Right ventricle myocardium inferior (tissue), 1 donor: ENCODE data around the gene OR6K6. TPM values are rescaled to one million over a fixed set of nuclear protein-coding genes. Genes with fewer than 3 reads are reported as not detected.

Experiments
- ATAC-seq: fragments of 200-7000 bp; cut with Tn5 transposase; one replicate; pipeline ENCODE4 v1.9.1; 2020; ENCODE audit warnings: mild to moderate bottlenecking, moderate library complexity
- DNase-seq: peaks from one replicate; pipeline ENCODE4 v3.0.0; 2021; ENCODE audit errors: missing footprints
- intact Hi-C: fragments of 100-400 bp; cut with DNase I; formaldehyde crosslinking; loops from one replicate; pipeline ENCODE4 v1.11.0; 2022
- total RNA-seq: library from RNA; stranded (reverse); fragmentation: NEBNext Ultra II Directional; extraction: Animal tissue kit (Norgen Biotek cat#: 25700); gene quantifications from one replicate; pipeline ENCODE4 v1.2.1, GENCODE V29; 2021
- donor health status: DM: no; HTN: yes; CAD: no; lungs with severe emphysema.

The OR6K6 gene
- total RNA-seq, 1 donor from 2014 or later: not detected

DNA sequence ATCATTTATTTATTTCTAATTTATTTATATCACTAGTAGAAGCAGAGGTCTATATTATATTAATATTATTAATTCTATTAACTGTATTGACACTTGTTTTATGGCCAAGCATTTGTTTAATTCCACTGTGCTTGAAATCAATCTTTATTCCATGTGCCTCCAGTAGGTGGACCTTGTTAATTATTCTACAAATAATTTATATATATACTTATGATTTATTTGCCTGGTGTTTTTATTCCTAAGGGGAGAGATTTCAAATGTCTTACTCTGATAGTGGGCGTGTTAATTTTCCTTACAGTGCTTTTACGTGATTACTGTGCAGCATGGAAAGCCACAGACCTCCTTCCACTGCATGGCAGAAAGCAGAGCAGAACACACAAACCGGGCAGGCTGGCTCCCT lies 44.0 kb downstream of the OR6K6 start:
- intact Hi-C loops: no loop called here
- no peak for ATAC-seq
- DNase-seq: no peak

- DNase-seq (no peak), ATAC-seq (no peak)
- intact Hi-C loops: no loop called here
Observed at GRCh38 chr1:158799689-158800088, 45.2 kb downstream of the OR6K6 start.

DNA sequence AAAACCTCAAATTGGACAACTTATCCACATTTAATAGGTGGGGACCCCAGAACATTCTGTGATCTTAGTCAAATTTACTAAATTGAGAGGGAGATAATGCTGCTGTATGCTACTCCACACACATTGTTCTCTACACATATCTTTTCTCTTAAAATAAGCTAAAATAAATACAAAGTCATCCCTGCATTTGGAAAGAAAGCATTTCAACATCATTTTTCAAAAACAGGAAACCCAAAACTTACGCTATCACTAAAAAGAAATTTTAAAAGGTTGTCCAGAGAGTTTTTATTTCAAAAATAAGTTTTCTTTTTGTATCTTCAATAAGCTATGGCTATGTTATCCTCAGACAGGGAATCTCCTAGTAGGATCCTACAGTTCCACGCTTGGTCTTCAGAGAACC lies 46.0 kb downstream of the OR6K6 start:
- ATAC-seq: no peak

DNA sequence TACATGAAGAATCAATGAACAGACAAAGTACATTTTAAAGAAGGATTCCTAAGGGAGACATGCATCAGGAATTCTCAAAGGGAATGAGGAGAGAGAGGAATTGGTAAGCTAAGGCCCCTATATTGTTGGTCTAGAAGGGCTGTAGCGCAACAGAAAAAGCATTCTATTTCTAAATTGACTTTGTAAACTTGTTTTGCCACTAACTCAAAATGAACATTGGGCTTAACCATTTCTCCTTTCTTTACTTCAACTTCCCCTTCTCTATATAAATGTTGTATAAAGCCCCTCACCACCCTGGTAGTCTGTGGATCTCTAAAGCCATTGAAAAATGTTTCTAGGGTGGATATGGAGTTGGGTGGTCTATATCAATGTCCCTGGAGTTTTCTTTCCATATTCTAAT lies 46.9 kb downstream of the OR6K6 start:
- DNase-seq (no peak), ATAC-seq (no peak)
- intact Hi-C loops: no loop called here

More for the DNA sequence above, 46.0 kb downstream of the OR6K6 start:
- DNase-seq: no peak
- intact Hi-C loops: no loop called here

GRCh38 chr1:158803678-158804077 lies 49.2 kb downstream of the OR6K6 start:
- ATAC-seq (no peak), DNase-seq (no peak)
- intact Hi-C loops: no loop called here

Other genes starting within 250 kb of the OR6K6 start
- gene OR6Y1, start 200.3 kb upstream of the OR6K6 start, total RNA-seq: not detected
- gene OR6P1, start 184.1 kb upstream of the OR6K6 start, total RNA-seq: not detected
- gene OR10X1, start 174.8 kb upstream of the OR6K6 start, total RNA-seq: not detected
- gene OR10Z1, start 149.5 kb upstream of the OR6K6 start, total RNA-seq: not detected
- 0.08 TPM for gene SPTA1, start 68.0 kb upstream of the OR6K6 start, total RNA-seq
- gene OR6K2, start 54.1 kb upstream of the OR6K6 start, total RNA-seq: not detected
- gene OR6K3, start 34.0 kb upstream of the OR6K6 start, total RNA-seq: not detected
- gene OR6N1, start 17.5 kb downstream of the OR6K6 start, total RNA-seq: not detected
- gene OR6N2, start 26.5 kb downstream of the OR6K6 start, total RNA-seq: not detected
- gene MNDA, start 76.6 kb downstream of the OR6K6 start, total RNA-seq: 4.9 TPM
- gene PYHIN1, start 176.8 kb downstream of the OR6K6 start, total RNA-seq: 0.32 TPM